ENCODE data around the gene CRIM1.

DNA sequence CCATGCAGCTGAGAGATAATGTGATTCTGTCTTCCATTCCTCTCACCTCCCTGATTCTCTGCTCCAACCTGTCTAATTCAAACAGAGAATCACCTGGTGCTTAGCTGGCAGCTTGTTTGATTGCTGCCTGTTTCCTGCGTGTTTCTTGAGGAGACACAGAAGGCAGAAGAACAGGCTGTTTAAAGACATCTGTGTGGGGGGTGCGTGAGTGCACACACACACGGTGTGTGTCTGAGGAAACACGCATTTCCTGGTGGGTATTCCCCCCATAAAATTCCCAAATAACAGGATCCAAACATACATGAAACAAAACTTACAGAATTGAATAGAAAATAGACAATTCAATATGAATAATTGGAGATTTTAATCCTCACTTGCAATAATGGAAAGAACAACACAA is 29.3 kb upstream of the CRIM1 start:
- TF ChIP-seq, protein P1, sequence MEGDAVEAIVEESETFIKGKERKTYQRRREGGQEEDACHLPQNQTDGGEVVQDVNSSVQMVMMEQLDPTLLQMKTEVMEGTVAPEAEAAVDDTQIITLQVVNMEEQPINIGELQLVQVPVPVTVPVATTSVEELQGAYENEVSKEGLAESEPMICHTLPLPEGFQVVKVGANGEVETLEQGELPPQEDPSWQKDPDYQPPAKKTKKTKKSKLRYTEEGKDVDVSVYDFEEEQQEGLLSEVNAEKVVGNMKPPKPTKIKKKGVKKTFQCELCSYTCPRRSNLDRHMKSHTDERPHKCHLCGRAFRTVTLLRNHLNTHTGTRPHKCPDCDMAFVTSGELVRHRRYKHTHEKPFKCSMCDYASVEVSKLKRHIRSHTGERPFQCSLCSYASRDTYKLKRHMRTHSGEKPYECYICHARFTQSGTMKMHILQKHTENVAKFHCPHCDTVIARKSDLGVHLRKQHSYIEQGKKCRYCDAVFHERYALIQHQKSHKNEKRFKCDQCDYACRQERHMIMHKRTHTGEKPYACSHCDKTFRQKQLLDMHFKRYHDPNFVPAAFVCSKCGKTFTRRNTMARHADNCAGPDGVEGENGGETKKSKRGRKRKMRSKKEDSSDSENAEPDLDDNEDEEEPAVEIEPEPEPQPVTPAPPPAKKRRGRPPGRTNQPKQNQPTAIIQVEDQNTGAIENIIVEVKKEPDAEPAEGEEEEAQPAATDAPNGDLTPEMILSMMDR (conservative IDR thresholded peaks at IDR 0.05 in 1 of 2, IDR thresholded peaks at IDR 0.05 in 1 of 2; ENCODE audit: low read depth in 1 of 2, low read length in 2 of 2) = no peak
- no peak for TF ChIP-seq EZH2 (IDR thresholded peaks at IDR 0.05; ENCODE audit: low read length, missing control alignments)

All from fibroblast of lung (primary cell).